GM06990 (cell line): ENCODE data around the gene RRP1.
"Not testable (repeated sequence)": the region's sequence is repeated elsewhere in the genome, so short reads cannot be mapped to it uniquely, and the experiment has no call there.

Experiments
- DNase-seq: peaks from one replicate; pipeline ENCODE4 v3.0.0-alpha.2; 2011; ENCODE audit not compliant: insufficient read length; ENCODE audit errors: extremely low read depth
- H3K27me3 ChIP-seq: replicated peaks from 2 replicates; pipeline ENCODE4 v1.6.0; 2011; ENCODE audit warnings: low read length; ENCODE audit not compliant: control insufficient read depth, insufficient read depth
- H3K36me3 ChIP-seq: 2 replicates; pipeline ENCODE4 v1.5.1; 2011; ENCODE audit warnings: low read length; ENCODE audit not compliant: control insufficient read depth, insufficient read depth
- H3K4me3 ChIP-seq: replicated peaks from 2 replicates; pipeline ENCODE4 v1.5.1; 2011; ENCODE audit warnings: low read depth, mild to moderate bottlenecking, control low read depth, low read length
- CTCF ChIP-seq: IDR thresholded peaks from 2 replicates; pipeline ENCODE4 v1.5.1; 2011; ENCODE audit warnings: low read length, control low read depth, mild to moderate bottlenecking, inconsistent platforms; ENCODE audit not compliant: insufficient read depth, poor library complexity, severe bottlenecking

The RRP1 gene

DNA sequence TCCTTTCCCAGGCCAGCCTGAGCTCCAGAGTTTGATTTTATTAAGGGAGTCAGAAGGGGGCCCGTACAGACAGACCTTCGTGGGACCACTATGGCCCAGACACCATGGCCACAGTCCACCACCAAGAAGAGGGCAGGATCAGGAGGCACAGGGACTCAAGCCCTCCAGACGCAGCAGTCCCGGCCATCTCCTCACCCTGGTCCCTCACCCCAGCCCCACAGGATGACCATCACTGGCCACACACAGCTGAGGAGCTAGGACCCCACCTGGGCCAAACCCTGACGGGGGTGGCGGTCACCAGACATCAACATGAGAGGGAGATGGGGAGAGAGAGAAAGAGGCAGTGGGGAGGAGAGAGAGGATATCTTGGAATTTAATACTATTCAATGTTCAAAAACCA, 46.5 kb downstream of the RRP1 start:
- H3K36me3 ChIP-seq: no peaks in the 10 kb centered on the region
- H3K4me3 ChIP-seq: no peak overlapping the region
- DNase-seq: no peak
- no peaks in the 10 kb centered on the region for H3K27me3 ChIP-seq
- TF ChIP-seq CTCF: no peak

GRCh38 chr21:43836616-43837015, 47.2 kb downstream of the RRP1 start:
- H3K27me3 ChIP-seq: no peaks in the 10 kb centered on the region
- TF ChIP-seq CTCF: no peak
- no peak for DNase-seq
- H3K4me3 ChIP-seq: no peak overlapping the region
- H3K36me3 ChIP-seq: no peaks in the 10 kb centered on the region

DNA sequence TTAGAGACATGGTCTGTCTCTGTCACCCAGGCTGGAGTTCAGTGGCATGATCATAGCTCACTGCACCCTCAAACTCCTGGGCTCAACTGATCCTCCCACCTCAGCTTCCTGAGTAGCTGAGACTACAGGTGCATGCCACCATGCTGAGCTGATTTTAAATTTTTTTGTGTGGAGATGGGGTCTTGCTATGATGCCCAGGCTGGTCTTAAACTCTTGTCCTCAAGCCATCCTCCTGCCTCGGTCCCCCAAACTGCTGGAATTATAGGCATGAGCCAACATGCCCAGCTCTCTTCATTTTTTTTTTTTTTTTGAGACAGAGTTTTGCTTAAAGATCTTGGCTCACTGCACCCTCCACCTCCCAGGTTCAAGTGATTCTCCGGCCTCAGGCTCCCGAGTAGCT, 50.9 kb downstream of the RRP1 start:
- no peak for TF ChIP-seq CTCF
- no peak for DNase-seq

GRCh38 chr21:43842742-43843141, 53.4 kb downstream of the RRP1 start:
- no peaks in the 10 kb centered on the region for H3K36me3 ChIP-seq
- no peak overlapping the region for H3K4me3 ChIP-seq
- no peak for TF ChIP-seq CTCF
- no peak for DNase-seq
- no peaks in the 10 kb centered on the region for H3K27me3 ChIP-seq

More for the DNA sequence above, 50.9 kb downstream of the RRP1 start:
- Histone ChIP-seq H3K36me3 (no peaks in the 10 kb centered on the region), H3K27me3 (no peaks in the 10 kb centered on the region), H3K4me3 (no peak overlapping the region)

GRCh38 chr21:43844906-43845305, 55.5 kb downstream of the RRP1 start:
- not testable (repeated sequence) for H3K27me3 ChIP-seq

DNA sequence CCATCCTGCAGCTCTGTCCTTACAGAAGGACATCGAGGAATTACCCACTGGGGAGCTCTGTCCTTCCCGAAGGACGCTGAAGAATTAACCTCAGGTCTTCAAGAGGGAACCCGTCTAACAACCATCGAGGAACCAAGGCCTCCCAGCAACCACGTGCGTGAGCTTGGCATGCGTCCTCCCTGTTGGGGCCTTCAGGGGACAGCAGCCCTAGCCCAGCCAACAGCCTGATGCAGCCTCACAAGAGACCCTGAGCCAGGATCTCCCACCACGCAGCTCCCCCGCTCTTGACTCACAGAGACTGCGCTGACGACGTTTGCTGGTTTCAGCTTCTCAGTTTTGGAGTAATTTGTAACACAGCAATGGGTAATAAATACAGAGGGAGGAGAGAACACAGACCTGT, 56.0 kb downstream of the RRP1 start:
- no peak for DNase-seq
- no peaks in the 10 kb centered on the region for H3K36me3 ChIP-seq
- no peak overlapping the region for H3K4me3 ChIP-seq
- no peaks in the 10 kb centered on the region for H3K27me3 ChIP-seq
- TF ChIP-seq CTCF: no peak

More at GRCh38 chr21:43844906-43845305, 55.5 kb downstream of the RRP1 start:
- DNase-seq, H3K36me3 ChIP-seq, H3K4me3 ChIP-seq: not testable (repeated sequence)
